ENCODE results near the gene XPO6.
"Not testable (repeated sequence)": the region's sequence is repeated elsewhere in the genome, so short reads cannot be mapped to it uniquely, and the experiment has no call there.

The XPO6 gene

GRCh38 chr16:28211758-28212531 is at the start of gene XPO6:
XPO6 (minus strand) TSS chr16:28211965; CDS start chr16:28211368, 597 bp downstream.
- no peaks in the 10 kb centered on the region for H3K9me3 ChIP-seq (ENCODE audit: control insufficient read depth, insufficient read depth, low read length)
- peak within 1 kb of the TSS; percentile 88 for H3K4me3 ChIP-seq (ENCODE audit: low read depth, low read length)
- H3K27me3 ChIP-seq (ENCODE audit: control insufficient read depth, insufficient read depth, low read length): no peaks in the 10 kb centered on the region
- H3K27ac ChIP-seq (ENCODE audit: low read depth, low read length): peak within 1 kb of the TSS; percentile 89
- peaks cover 32% of the 10 kb centered on the region for H3K36me3 ChIP-seq (ENCODE audit: control insufficient read depth, insufficient read depth, low read length)
- H3K4me1 ChIP-seq (ENCODE audit: control insufficient read depth, insufficient read depth, low read length): peaks cover 22% of the 10 kb centered on the region
- peak within 1 kb of the TSS; percentile 81 for H3K9ac ChIP-seq (ENCODE audit: low read depth, low read length)

GRCh38 chr16:28260193-28260592 is 48.4 kb upstream of the XPO6 start:
- peak overlapping the region; percentile 2; the same call in 1 of the 2 replicates for H3K4me3 ChIP-seq (ENCODE audit: low read depth, low read length)
- no peaks in the 10 kb centered on the region for H3K36me3 ChIP-seq (ENCODE audit: control insufficient read depth, insufficient read depth, low read length)
- no peaks in the 10 kb centered on the region for H3K27me3 ChIP-seq (ENCODE audit: control insufficient read depth, insufficient read depth, low read length)
- peaks cover 38% of the 10 kb centered on the region for H3K4me1 ChIP-seq (ENCODE audit: control insufficient read depth, insufficient read depth, low read length)
- H3K27ac ChIP-seq (ENCODE audit: low read depth, low read length): no peak overlapping the region
- no peak overlapping the region for H3K9ac ChIP-seq (ENCODE audit: low read depth, low read length)
- no peaks in the 10 kb centered on the region for H3K9me3 ChIP-seq (ENCODE audit: control insufficient read depth, insufficient read depth, low read length)

- Histone ChIP-seq H3K9ac (ENCODE audit: low read depth, low read length) (no peak overlapping the region), H3K27me3 (ENCODE audit: control insufficient read depth, insufficient read depth, low read length) (no peaks in the 10 kb centered on the region), H3K9me3 (ENCODE audit: control insufficient read depth, insufficient read depth, low read length) (no peaks in the 10 kb centered on the region), H3K36me3 (ENCODE audit: control insufficient read depth, insufficient read depth, low read length) (no peaks in the 10 kb centered on the region), H3K4me3 (ENCODE audit: low read depth, low read length) (peak overlapping the region; percentile 2; the same call in 1 of the 2 replicates), H3K4me1 (ENCODE audit: control insufficient read depth, insufficient read depth, low read length) (peaks cover 38% of the 10 kb centered on the region), H3K27ac (ENCODE audit: low read depth, low read length) (no peak overlapping the region)
These were observed 48.0 kb upstream of the XPO6 start for GRCh38 chr16:28259781-28260150.

- H3K9me3 ChIP-seq (ENCODE audit: control insufficient read depth, insufficient read depth, low read length): no peaks in the 10 kb centered on the region
- peak overlapping the region; percentile 2; the same call in 1 of the 2 replicates for H3K4me3 ChIP-seq (ENCODE audit: low read depth, low read length)
- H3K9ac ChIP-seq (ENCODE audit: low read depth, low read length): no peak overlapping the region
- no peaks in the 10 kb centered on the region for H3K36me3 ChIP-seq (ENCODE audit: control insufficient read depth, insufficient read depth, low read length)
- no peaks in the 10 kb centered on the region for H3K27me3 ChIP-seq (ENCODE audit: control insufficient read depth, insufficient read depth, low read length)
- peaks cover 38% of the 10 kb centered on the region for H3K4me1 ChIP-seq (ENCODE audit: control insufficient read depth, insufficient read depth, low read length)
- no peak overlapping the region for H3K27ac ChIP-seq (ENCODE audit: low read depth, low read length)
These were observed 47.5 kb upstream of the XPO6 start for GRCh38 chr16:28259091-28259780.

GRCh38 chr16:28258567-28258966 is 46.8 kb upstream of the XPO6 start:
- Histone ChIP-seq H3K4me3 (ENCODE audit: low read depth, low read length) (peak overlapping the region; percentile 37; the same call in 1 of the 2 replicates), H3K27ac (ENCODE audit: low read depth, low read length) (no peak overlapping the region), H3K27me3 (ENCODE audit: control insufficient read depth, insufficient read depth, low read length) (no peaks in the 10 kb centered on the region), H3K9me3 (ENCODE audit: control insufficient read depth, insufficient read depth, low read length) (no peaks in the 10 kb centered on the region), H3K4me1 (ENCODE audit: control insufficient read depth, insufficient read depth, low read length) (peaks cover 37% of the 10 kb centered on the region), H3K9ac (ENCODE audit: low read depth, low read length) (no peak overlapping the region; the same call in 1 of the 2 replicates), H3K36me3 (ENCODE audit: control insufficient read depth, insufficient read depth, low read length) (no peaks in the 10 kb centered on the region)

GRCh38 chr16:28257256-28257655 is 45.5 kb upstream of the XPO6 start:
- no peak overlapping the region for H3K27ac ChIP-seq (ENCODE audit: low read depth, low read length)
- no peaks in the 10 kb centered on the region for H3K9me3 ChIP-seq (ENCODE audit: control insufficient read depth, insufficient read depth, low read length)
- no peaks in the 10 kb centered on the region for H3K36me3 ChIP-seq (ENCODE audit: control insufficient read depth, insufficient read depth, low read length)
- no peak overlapping the region for H3K4me3 ChIP-seq (ENCODE audit: low read depth, low read length)
- peaks cover 24% of the 10 kb centered on the region for H3K4me1 ChIP-seq (ENCODE audit: control insufficient read depth, insufficient read depth, low read length)
- H3K27me3 ChIP-seq (ENCODE audit: control insufficient read depth, insufficient read depth, low read length): no peaks in the 10 kb centered on the region
- no peak overlapping the region for H3K9ac ChIP-seq (ENCODE audit: low read depth, low read length)

GRCh38 chr16:28255838-28256237 is 44.1 kb upstream of the XPO6 start:
- no peaks in the 10 kb centered on the region for H3K27me3 ChIP-seq (ENCODE audit: control insufficient read depth, insufficient read depth, low read length)
- no peak overlapping the region for H3K27ac ChIP-seq (ENCODE audit: low read depth, low read length)
- no peak overlapping the region for H3K9ac ChIP-seq (ENCODE audit: low read depth, low read length)
- H3K4me1 ChIP-seq (ENCODE audit: control insufficient read depth, insufficient read depth, low read length): peaks cover 28% of the 10 kb centered on the region
- H3K4me3 ChIP-seq (ENCODE audit: low read depth, low read length): no peak overlapping the region
- no peaks in the 10 kb centered on the region for H3K36me3 ChIP-seq (ENCODE audit: control insufficient read depth, insufficient read depth, low read length)
- H3K9me3 ChIP-seq (ENCODE audit: control insufficient read depth, insufficient read depth, low read length): no peaks in the 10 kb centered on the region

GRCh38 chr16:28254158-28254557 is 42.4 kb upstream of the XPO6 start:
- Histone ChIP-seq H3K4me1 (ENCODE audit: control insufficient read depth, insufficient read depth, low read length) (peaks cover 16% of the 10 kb centered on the region), H3K27me3 (ENCODE audit: control insufficient read depth, insufficient read depth, low read length) (no peaks in the 10 kb centered on the region), H3K9ac (ENCODE audit: low read depth, low read length) (no peak overlapping the region), H3K4me3 (ENCODE audit: low read depth, low read length) (no peak overlapping the region), H3K9me3 (ENCODE audit: control insufficient read depth, insufficient read depth, low read length) (no peaks in the 10 kb centered on the region), H3K27ac (ENCODE audit: low read depth, low read length) (no peak overlapping the region), H3K36me3 (ENCODE audit: control insufficient read depth, insufficient read depth, low read length) (no peaks in the 10 kb centered on the region)

- Histone ChIP-seq H3K27me3 (ENCODE audit: control insufficient read depth, insufficient read depth, low read length) (no peaks in the 10 kb centered on the region), H3K4me3 (ENCODE audit: low read depth, low read length) (no peak overlapping the region), H3K9ac (ENCODE audit: low read depth, low read length) (no peak overlapping the region), H3K36me3 (ENCODE audit: control insufficient read depth, insufficient read depth, low read length) (no peaks in the 10 kb centered on the region), H3K27ac (ENCODE audit: low read depth, low read length) (no peak overlapping the region), H3K9me3 (ENCODE audit: control insufficient read depth, insufficient read depth, low read length) (no peaks in the 10 kb centered on the region), H3K4me1 (ENCODE audit: control insufficient read depth, insufficient read depth, low read length) (peaks cover 11% of the 10 kb centered on the region)
These were observed 39.2 kb upstream of the XPO6 start for GRCh38 chr16:28250999-28251398.

GRCh38 chr16:28249483-28249882 is 37.7 kb upstream of the XPO6 start:
- not testable (repeated sequence) for H3K9me3 ChIP-seq (ENCODE audit: control insufficient read depth, insufficient read depth, low read length); H3K27ac ChIP-seq (ENCODE audit: low read depth, low read length); H3K27me3 ChIP-seq (ENCODE audit: control insufficient read depth, insufficient read depth, low read length)

GRCh38 chr16:28241924-28242323 is 30.2 kb upstream of the XPO6 start:
- H3K4me1 ChIP-seq (ENCODE audit: control insufficient read depth, insufficient read depth, low read length): no peaks in the 10 kb centered on the region
- no peak overlapping the region for H3K4me3 ChIP-seq (ENCODE audit: low read depth, low read length)
- H3K9me3 ChIP-seq (ENCODE audit: control insufficient read depth, insufficient read depth, low read length): 0 out of 2 replicates have a peak, but pooled peaks cover 6% of the 10 kb centered on the region
- no peaks in the 10 kb centered on the region for H3K27me3 ChIP-seq (ENCODE audit: control insufficient read depth, insufficient read depth, low read length)
- H3K27ac ChIP-seq (ENCODE audit: low read depth, low read length): no peak overlapping the region
- H3K36me3 ChIP-seq (ENCODE audit: control insufficient read depth, insufficient read depth, low read length): no peaks in the 10 kb centered on the region
- H3K9ac ChIP-seq (ENCODE audit: low read depth, low read length): no peak overlapping the region

More at GRCh38 chr16:28249483-28249882, 37.7 kb upstream of the XPO6 start:
- not testable (repeated sequence) for H3K36me3 ChIP-seq (ENCODE audit: control insufficient read depth, insufficient read depth, low read length); H3K4me3 ChIP-seq (ENCODE audit: low read depth, low read length); H3K9ac ChIP-seq (ENCODE audit: low read depth, low read length)
- peaks cover 11% of the 10 kb centered on the region; the same call in 1 of the 2 replicates for H3K4me1 ChIP-seq (ENCODE audit: control insufficient read depth, insufficient read depth, low read length)
